GM21526 (cell line): Measurements from ENCODE around the gene GCC1.
"Not testable (repeated sequence)": the region's sequence is repeated elsewhere in the genome, so short reads cannot be mapped to it uniquely, and the experiment has no call there.

Experiments used
- ATAC-seq: cut with Tn5 transposase; IDR thresholded peaks from one replicate; pipeline ENCODE4 v1.9.1; 2021; ENCODE audit warnings: moderate library complexity; ENCODE audit not compliant: unreplicated experiment, low FRiP score

Gene GCC1

DNA sequence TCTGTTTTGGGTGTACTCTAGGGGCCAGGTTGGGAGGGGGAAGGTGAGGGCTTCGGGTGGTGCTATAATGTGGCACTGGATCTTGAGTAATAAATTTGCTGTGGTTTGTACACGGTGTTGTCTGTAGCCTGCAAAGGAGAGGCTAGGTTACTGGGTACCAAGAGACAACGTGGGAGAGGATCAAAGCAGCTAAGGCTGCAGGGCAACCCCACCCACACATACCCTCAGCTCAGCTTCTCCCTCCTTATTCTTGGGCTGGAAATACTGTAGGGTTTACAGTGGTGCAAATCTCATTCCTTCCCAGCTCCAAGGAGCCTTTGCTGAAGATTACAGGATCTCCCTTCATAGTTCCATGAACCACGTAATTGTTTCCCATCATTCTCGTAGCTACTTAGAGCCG lies 6.2 kb upstream of the GCC1 start:
- no peak for ATAC-seq

DNA sequence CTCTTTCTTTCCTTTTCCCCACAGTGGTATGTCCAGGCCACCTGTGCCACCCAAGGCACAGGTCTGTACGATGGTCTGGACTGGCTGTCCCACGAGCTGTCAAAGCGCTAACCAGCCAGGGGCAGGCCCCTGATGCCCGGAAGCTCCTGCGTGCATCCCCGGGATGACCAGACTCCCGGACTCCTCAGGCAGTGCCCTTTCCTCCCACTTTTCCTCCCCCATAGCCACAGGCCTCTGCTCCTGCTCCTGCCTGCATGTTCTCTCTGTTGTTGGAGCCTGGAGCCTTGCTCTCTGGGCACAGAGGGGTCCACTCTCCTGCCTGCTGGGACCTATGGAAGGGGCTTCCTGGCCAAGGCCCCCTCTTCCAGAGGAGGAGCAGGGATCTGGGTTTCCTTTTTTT lies 5.8 kb upstream of the GCC1 start:
- ATAC-seq: no peak

GRCh38 chr7:127589896-127590295 lies 4.5 kb upstream of the GCC1 start:
- no peak for ATAC-seq

DNA sequence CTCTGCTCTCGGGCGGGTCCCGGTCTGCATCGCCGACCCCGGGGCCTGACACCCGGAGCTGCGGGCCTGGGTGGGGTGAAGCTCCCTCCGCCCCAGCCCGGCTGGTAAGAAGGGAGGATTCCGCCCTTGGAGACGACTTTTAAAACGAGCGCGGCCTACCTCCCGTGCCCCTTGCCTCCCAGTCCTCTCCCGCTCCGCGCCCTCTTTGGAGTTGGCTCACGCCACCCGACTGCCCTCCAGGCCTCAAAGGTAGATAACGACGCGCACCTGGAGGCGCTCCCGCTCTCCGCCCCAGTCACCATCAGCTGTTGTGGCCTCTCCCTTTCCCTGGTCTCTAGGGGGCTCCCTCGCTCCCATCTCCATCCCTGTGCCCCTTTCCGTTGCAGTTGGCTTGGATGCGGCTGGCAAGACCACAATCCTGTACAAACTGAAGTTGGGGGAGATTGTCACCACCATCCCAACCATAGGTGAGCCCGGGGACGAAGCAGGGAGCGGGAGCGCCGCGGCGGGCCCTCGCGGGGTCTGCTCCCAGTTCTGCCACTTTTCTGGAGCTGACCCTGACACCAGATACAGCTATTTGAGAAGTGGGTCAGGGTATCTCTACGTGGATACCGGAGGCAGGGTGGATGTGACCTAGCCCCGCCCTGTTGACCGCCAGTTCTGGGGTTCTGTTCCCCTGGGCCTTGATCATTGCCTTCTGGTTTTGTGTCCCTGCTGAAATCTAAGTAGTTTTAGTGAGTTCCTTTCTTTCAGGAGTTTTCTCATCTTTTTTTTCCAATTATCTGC lies 3.5 kb upstream of the GCC1 start:
- peak; percentile 25 for ATAC-seq

GRCh38 chr7:127588019-127588696 lies 2.8 kb upstream of the GCC1 start, which contains the start of gene ARF5:
Gene ARF5 (plus strand): TSS chr7:127588411. CDS start chr7:127588499, 88 bp downstream.
- peak; percentile 62 for ATAC-seq

- ATAC-seq: no peak
These were observed 2.2 kb upstream of the GCC1 start for GRCh38 chr7:127587663-127588018.

- no peak for ATAC-seq
These were observed 950 bp upstream of the GCC1 start for GRCh38 chr7:127586346-127586745.

DNA sequence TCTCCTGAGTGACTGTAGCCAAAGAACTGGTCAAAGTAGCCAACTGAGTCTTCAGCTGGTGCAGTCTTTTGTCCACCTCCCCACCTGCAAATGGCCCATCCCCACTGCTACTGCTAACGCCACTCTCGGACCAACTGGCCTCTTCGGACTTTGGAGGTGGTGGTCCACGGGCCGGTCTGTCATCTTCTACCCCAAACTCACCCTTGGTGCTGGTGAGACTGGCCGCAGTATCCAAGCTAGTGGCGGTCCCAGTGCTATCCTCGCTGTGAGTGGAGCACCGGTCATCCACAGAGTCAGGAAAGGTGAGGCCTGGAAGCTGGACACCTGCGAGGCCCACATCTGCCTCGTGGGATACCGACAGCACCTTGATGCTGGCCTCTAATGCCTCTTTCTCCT lies 750 bp downstream of the GCC1 start:
- ATAC-seq: no peak

DNA sequence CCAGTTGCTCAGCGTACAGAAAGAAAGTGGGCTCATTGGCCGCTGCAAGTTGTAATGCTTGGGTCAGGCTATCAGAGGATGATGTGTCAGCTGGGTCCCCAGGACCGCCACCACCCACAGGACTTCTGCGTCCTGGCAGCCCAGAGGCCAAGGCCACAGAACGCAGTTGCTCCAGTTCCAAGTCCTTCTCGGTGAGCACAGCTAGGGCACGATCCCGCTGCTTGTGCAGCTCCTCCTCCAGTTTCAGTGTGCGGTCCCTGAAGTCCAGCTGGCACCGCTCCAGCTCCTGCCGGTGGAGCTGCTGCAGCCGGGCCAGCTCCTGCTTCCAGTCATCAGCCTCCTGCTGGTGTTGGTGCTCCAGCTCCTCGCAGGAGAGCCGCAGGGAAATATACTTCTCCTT lies 3.0 kb downstream of the GCC1 start:
- ATAC-seq: no peak

GRCh38 chr7:127581716-127582115 lies 3.7 kb downstream of the GCC1 start:
- ATAC-seq: no peak

DNA sequence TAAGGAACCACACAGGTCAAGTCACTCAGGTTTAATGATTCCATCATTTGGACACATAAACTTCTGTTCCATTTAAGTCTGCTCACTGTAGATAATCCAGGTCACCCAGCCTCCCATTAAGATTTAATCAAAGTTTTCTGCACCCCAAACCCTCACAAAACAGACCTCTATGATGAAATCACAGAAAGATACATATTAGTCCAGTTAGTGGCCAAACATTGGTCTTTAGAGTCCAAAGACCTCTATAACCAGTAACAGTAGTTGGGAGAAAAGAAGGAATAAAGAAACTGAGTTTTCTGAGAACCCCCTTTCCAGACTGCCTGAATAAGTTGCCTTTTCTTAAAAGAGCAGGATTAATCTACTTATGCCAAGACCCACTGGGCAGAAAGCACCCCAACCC lies 4.8 kb downstream of the GCC1 start:
- no peak for ATAC-seq

DNA sequence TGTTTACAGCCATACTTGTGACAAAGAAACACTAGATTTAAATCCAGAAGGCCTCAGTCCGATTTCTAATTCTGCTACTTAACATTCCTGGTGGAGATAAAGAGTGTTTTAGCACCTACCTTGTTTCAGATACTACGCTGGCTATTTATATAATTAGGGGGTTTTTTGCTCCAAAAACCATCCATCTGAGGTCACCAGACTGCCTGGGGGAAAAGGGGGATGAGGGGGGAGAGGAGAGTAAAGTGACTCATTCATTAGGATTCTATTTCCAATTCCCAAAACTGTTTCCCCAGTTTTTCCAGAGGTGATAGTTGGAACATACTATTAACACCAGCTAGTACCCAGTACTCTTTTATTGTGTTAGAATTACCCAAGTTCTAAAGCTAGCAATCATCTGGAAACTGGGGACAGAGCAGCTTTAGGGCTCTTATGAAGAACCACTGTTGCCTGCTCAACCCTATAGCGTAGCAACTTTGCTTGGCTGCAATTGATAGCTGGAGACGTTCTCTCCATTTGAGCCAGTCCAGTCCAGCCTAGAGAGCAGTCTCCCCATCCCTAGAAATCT lies 6.6 kb downstream of the GCC1 start:
- no peak for ATAC-seq

- ATAC-seq: no peak
These were observed 7.2 kb downstream of the GCC1 start for GRCh38 chr7:127578036-127578684.

- no peak for ATAC-seq
These were observed 13.5 kb downstream of the GCC1 start for GRCh38 chr7:127571741-127572505.

- ATAC-seq: not testable (repeated sequence)
These were observed 17.4 kb downstream of the GCC1 start for GRCh38 chr7:127568034-127568433.

GRCh38 chr7:127566242-127566641 lies 19.2 kb downstream of the GCC1 start:
- ATAC-seq: no peak

DNA sequence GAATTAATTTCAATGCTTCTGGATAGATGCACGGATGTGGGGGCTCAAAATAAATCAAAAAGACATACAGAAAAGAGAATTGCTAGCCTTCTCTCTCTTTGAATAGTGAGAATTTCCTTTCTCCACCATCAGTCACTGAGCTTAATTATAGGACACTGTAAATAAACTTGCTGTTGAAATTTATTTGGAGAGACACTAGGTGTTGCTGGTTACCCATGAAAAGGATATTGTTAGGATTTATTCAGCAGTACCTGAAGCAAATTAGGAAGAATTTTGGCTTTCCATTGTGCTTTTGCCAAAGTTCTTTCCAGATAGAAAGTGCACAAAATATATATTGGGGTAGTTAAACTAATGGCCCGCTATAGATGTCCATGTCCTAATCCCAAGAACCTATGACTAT lies 27.6 kb downstream of the GCC1 start:
- ATAC-seq: no peak

GRCh38 chr7:127556404-127556803 lies 29.0 kb downstream of the GCC1 start:
- ATAC-seq: no peak

DNA sequence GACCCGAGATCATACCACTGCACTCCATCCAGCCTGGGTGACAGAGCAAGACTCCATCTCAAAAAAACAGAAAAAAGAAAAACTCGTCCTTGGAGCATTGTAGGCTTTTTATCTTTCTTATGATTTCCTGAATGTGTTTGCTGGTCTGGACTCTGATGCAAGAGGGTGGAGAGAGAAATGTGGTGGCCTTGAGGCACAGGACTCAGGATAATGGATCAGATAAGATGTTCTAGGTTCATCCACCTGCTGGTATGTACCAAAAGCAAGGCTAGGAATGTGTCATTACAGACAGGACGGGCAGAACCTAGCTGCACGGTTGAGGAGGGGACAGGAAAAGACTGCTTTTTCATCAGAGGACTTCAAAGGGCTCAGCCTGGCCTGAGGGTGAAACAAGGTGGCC lies 33.5 kb downstream of the GCC1 start:
- no peak for ATAC-seq

GRCh38 chr7:127550247-127550646 lies 35.1 kb downstream of the GCC1 start:
- ATAC-seq: no peak

- ATAC-seq: no peak
These were observed 39.1 kb downstream of the GCC1 start for GRCh38 chr7:127546313-127546712.
